Hepatocyte (in vitro differentiated cells): ENCODE data around the gene KRTAP10-7. TPM values are rescaled to one million over a fixed set of nuclear protein-coding genes. Genes with fewer than 3 reads are reported as not detected.

Experiments used
- DNase-seq: peaks from one replicate; pipeline ENCODE4 v3.0.0-alpha.2; 2016; ENCODE audit warnings: low spot score
- H2AFZ ChIP-seq: fragments of 200-600 bp; sonication (generic); 2 replicates; pipeline ENCODE4 v1.6.0; 2016; ENCODE audit warnings: antibody characterized with exemption, mild to moderate bottlenecking
- H3K27ac ChIP-seq: fragments of 200-600 bp; sonication (generic); 2 replicates; pipeline ENCODE4 v1.5.1; 2016; ENCODE audit warnings: mild to moderate bottlenecking
- H3K27me3 ChIP-seq: fragments of 200-600 bp; sonication (generic); 2 replicates; pipeline ENCODE4 v1.6.1; 2016
- H3K36me3 ChIP-seq: fragments of 200-600 bp; sonication (generic); replicated peaks from 2 replicates; pipeline ENCODE4 v1.5.1; 2016; ENCODE audit warnings: low read depth; ENCODE audit not compliant: insufficient read depth
- H3K4me1 ChIP-seq: fragments of 200-600 bp; sonication (generic); 2 replicates; pipeline ENCODE4 v1.5.1; 2016; ENCODE audit warnings: mild to moderate bottlenecking, moderate library complexity; ENCODE audit not compliant: insufficient read depth
- H3K4me2 ChIP-seq: fragments of 200-600 bp; sonication (generic); 2 replicates; pipeline ENCODE4 v1.6.0; 2016
- H3K4me3 ChIP-seq: fragments of 200-600 bp; sonication (generic); 2 replicates; pipeline ENCODE4 v1.5.1; 2016; ENCODE audit warnings: mild to moderate bottlenecking
- H3K79me2 ChIP-seq: fragments of 200-600 bp; sonication (generic); 2 replicates; pipeline ENCODE4 v1.6.0; 2017; ENCODE audit warnings: mild to moderate bottlenecking
- H3K9me2 ChIP-seq: fragments of 200-600 bp; sonication (generic); replicated peaks from 2 replicates; pipeline ENCODE4 v1.6.0; 2017; ENCODE audit warnings: mild to moderate bottlenecking; ENCODE audit not compliant: insufficient read depth
- H3K9me3 ChIP-seq: fragments of 200-600 bp; sonication (generic); 2 replicates; pipeline ENCODE4 v1.5.1; 2016; ENCODE audit warnings: low read depth, mild to moderate bottlenecking
- H4K20me1 ChIP-seq: fragments of 200-600 bp; sonication (generic); 2 replicates; pipeline ENCODE4 v1.6.0; 2016; ENCODE audit warnings: mild to moderate bottlenecking; ENCODE audit not compliant: insufficient read depth, poor library complexity, severe bottlenecking
- EZH2 ChIP-seq: fragments of 200-600 bp; sonication (generic); IDR thresholded peaks from 2 replicates; pipeline ENCODE4 v1.6.1; 2016; ENCODE audit warnings: antibody characterized with exemption, mild to moderate bottlenecking, borderline replicate concordance
- EZH2phosphoT487 ChIP-seq: fragments of 200-600 bp; sonication (generic); IDR thresholded peaks from one replicate; pipeline ENCODE4 v1.6.1; 2018; ENCODE audit warnings: antibody characterized with exemption, mild to moderate bottlenecking, low read depth, moderate library complexity; ENCODE audit not compliant: unreplicated experiment, severe bottlenecking
- WGBS: methylation state at CpG from one replicate; pipeline ENCODE4 v1.1.6; 2016; ENCODE audit warnings: low lambda C conversion rate; ENCODE audit errors: missing lambda C conversion rate; 5-methylcytosine and 5-hydroxymethylcytosine counted together
- polyA plus RNA-seq: library from polyadenylated mRNA; unstranded; fragments of >200 nt; fragmentation: Nextera tagmentation; extraction: Ambion mirVana; gene quantifications from 2 replicates; pipeline ENCODE4 v1.2.1, GENCODE V29; 2016
- total RNA-seq: library from RNA; depleted of rRNA; stranded (reverse); fragments of >200 nt; gene quantifications from 2 replicates; pipeline ENCODE4 v1.2.3, GENCODE V29; 2014
- TF ChIP-seq, protein P1 (sequence below): fragments of 200-600 bp; sonication (generic); IDR thresholded peaks from 2 replicates; pipeline ENCODE4 v1.5.1; 2016; ENCODE audit warnings: antibody characterized with exemption, mild to moderate bottlenecking; ENCODE audit not compliant: poor library complexity

Gene KRTAP10-7
- total and polyA plus RNA-seq, 2 experiments from 2014 or later: not detected

GRCh38 chr21:44568667-44569556, 31.5 kb upstream of the KRTAP10-7 start:
- Histone ChIP-seq H3K27me3 (no peaks in the 10 kb centered on the region), H3K9me3 (no peaks in the 10 kb centered on the region), H3K27ac (no peak overlapping the region), H3K4me2 (no peak overlapping the region), H4K20me1 (no peaks in the 10 kb centered on the region), H3K4me1 (no peaks in the 10 kb centered on the region), H3K36me3 (no peaks in the 10 kb centered on the region), H2AFZ (no peak overlapping the region), H3K4me3 (no peak overlapping the region), H3K79me2 (no peaks in the 10 kb centered on the region), H3K9me2 (no peaks in the 10 kb centered on the region)
- no peak for TF ChIP-seq EZH2phosphoT487
- TF ChIP-seq, protein P1, sequence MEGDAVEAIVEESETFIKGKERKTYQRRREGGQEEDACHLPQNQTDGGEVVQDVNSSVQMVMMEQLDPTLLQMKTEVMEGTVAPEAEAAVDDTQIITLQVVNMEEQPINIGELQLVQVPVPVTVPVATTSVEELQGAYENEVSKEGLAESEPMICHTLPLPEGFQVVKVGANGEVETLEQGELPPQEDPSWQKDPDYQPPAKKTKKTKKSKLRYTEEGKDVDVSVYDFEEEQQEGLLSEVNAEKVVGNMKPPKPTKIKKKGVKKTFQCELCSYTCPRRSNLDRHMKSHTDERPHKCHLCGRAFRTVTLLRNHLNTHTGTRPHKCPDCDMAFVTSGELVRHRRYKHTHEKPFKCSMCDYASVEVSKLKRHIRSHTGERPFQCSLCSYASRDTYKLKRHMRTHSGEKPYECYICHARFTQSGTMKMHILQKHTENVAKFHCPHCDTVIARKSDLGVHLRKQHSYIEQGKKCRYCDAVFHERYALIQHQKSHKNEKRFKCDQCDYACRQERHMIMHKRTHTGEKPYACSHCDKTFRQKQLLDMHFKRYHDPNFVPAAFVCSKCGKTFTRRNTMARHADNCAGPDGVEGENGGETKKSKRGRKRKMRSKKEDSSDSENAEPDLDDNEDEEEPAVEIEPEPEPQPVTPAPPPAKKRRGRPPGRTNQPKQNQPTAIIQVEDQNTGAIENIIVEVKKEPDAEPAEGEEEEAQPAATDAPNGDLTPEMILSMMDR: no peak
- TF ChIP-seq EZH2: no peak
- no peak for DNase-seq
- WGBS: 84% methylated on average over 26 of the region's 27 CpGs

DNA sequence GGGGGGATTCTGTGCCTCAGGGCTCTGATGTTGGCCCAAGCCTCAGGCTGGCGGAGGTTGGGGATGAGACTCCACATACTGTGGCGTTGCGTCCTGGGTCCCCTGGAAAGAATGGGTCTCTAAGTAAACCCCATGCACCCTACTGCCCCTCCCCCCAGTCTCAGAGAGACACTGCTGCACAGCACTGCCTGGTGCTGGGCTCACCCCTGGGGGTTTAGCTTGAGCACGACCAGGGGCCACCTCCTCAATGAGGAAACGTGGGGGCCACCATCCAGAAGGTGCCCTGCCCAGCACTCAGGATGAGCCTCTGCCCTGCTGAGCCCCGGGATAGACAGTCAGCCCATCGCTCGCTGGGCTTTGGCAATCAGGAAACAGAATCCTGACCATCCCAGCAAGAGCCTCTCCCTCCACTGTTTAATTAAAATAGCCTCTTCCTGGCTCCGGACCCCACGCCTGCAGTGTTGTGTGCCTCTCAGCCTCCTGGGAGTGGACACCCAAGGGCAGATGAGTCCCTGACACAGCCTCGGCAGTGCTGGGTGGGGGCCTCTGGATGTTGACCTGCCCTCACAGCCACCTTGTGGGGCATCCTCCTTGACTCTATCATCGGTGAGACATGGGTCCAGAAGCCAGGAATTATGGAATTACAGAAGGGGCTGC, 30.4 kb upstream of the KRTAP10-7 start:
- Histone ChIP-seq H3K4me2 (no peak overlapping the region), H2AFZ (no peak overlapping the region), H3K79me2 (no peaks in the 10 kb centered on the region), H3K27me3 (no peaks in the 10 kb centered on the region), H3K27ac (no peak overlapping the region), H3K36me3 (no peaks in the 10 kb centered on the region), H3K9me3 (no peaks in the 10 kb centered on the region), H4K20me1 (no peaks in the 10 kb centered on the region), H3K9me2 (no peaks in the 10 kb centered on the region), H3K4me3 (no peak overlapping the region), H3K4me1 (peaks cover 1% of the 10 kb centered on the region)
- TF ChIP-seq EZH2phosphoT487 (no peak), EZH2 (no peak)
- TF ChIP-seq, protein P1: no peak
- WGBS: 90% methylated on average over 12 of the region's 12 CpGs
- DNase-seq: no peak

- no peak for DNase-seq
- Histone ChIP-seq H3K27ac (no peak overlapping the region), H3K9me3 (no peaks in the 10 kb centered on the region), H4K20me1 (no peaks in the 10 kb centered on the region), H3K9me2 (no peaks in the 10 kb centered on the region), H3K27me3 (no peaks in the 10 kb centered on the region), H3K4me1 (peaks cover 3% of the 10 kb centered on the region), H3K4me3 (no peak overlapping the region), H3K79me2 (no peaks in the 10 kb centered on the region), H3K4me2 (no peak overlapping the region), H3K36me3 (no peaks in the 10 kb centered on the region), H2AFZ (no peak overlapping the region)
- WGBS: 76% methylated on average over 4 of the region's 4 CpGs
- TF ChIP-seq EZH2: no peak
These were observed 29.1 kb upstream of the KRTAP10-7 start for GRCh38 chr21:44571296-44571695.
